HCT116 (cell line): Measurements from ENCODE around the gene PLBD2. TPM values are rescaled to one million over a fixed set of nuclear protein-coding genes. Genes with fewer than 3 reads are reported as not detected.

Experiments used
- ATAC-seq: fragments of 200-7000 bp; cut with Tn5 transposase; 2 replicates; pipeline ENCODE4 v1.9.1; 2020; ENCODE audit warnings: mild to moderate bottlenecking, moderate library complexity
- BruUV-seq: library from RNA; stranded (reverse); fragments of 400-500 nt; replicated peaks from 2 replicates; lab custom pipeline; 2021; lab: Mats Ljungman, UMichigan
- CTCF ChIA-PET: fragments of 300-600 bp; sonication (Branson Sonifier 250); formaldehyde crosslinking; loops from one replicate; lab custom pipeline; 2021; ENCODE audit warnings: antibody characterized with exemption; lab: Charles Lee
- POLR2A ChIA-PET: fragments of 300-600, 350-600 bp; sonication (Branson Sonifier 250); formaldehyde crosslinking; loops from one replicate; lab custom pipeline; 2021; ENCODE audit warnings: antibody characterized with exemption; lab: Charles Lee
- RAD21 ChIA-PET, 2 experiments: fragments of 300-600 bp; sonication (Branson Sonifier 250); formaldehyde crosslinking; loops; one replicate each; lab custom pipeline; 2023; ENCODE audit warnings: low total read pairs in 2 of 2; ENCODE audit not compliant: uncharacterized antibody in 2 of 2, unreplicated experiment in 2 of 2, low non-redundant PET in 1 of 2; lab: Charles Lee
- DNase-seq: peaks from one replicate; pipeline ENCODE4 v3.0.0-alpha.2; 2010; ENCODE audit warnings: low read depth, low spot score
- H2AFZ ChIP-seq: fragments of 200-600 bp; shearing (Covaris generic), sonication (generic); 2 replicates; pipeline ENCODE4 v1.6.1; 2017; ENCODE audit warnings: low read depth, mixed run types, mixed read lengths, antibody characterized with exemption, low read length; ENCODE audit not compliant: poor library complexity, severe bottlenecking
- H3K27ac ChIP-seq: 2 replicates; pipeline ENCODE4 v1.5.1; 2012; ENCODE audit warnings: low read depth, low read length
- H3K27me3 ChIP-seq: fragments of 200-600 bp; sonication (generic); 2 replicates; pipeline ENCODE4 v1.6.1; 2016; ENCODE audit warnings: mixed run types, low read length, mixed read lengths; ENCODE audit not compliant: insufficient read depth
- H3K36me3 ChIP-seq, 2 experiments: fragments of 200-500 bp in 1 of 2; fragments of 200-600 bp in 1 of 2; sonication (Bioruptor generic) in 1 of 2; sonication (generic) in 1 of 2; 2 replicates each; pipeline versions ENCODE4 v1.5.1 to v1.6.1; 2014 to 2016; ENCODE audit warnings: low read length in 2 of 2, inconsistent platforms in 1 of 2, mixed read lengths in 1 of 2, mixed run types in 1 of 2; ENCODE audit not compliant: insufficient read depth in 2 of 2, control insufficient read depth in 1 of 2
- H3K4me1 ChIP-seq, 2 experiments: fragments of 200-600 bp in 1 of 2; sonication (generic) in 1 of 2; 2 replicates each; pipeline versions ENCODE4 v1.5.1 to v1.6.1; 2012 to 2017; ENCODE audit warnings: low read length in 2 of 2, inconsistent platforms in 1 of 2, mild to moderate bottlenecking in 1 of 2, mixed read lengths in 1 of 2, mixed run types in 1 of 2, moderate library complexity in 1 of 2; ENCODE audit not compliant: insufficient read depth in 2 of 2, control insufficient read depth in 1 of 2
- H3K4me2 ChIP-seq: fragments of 200-600 bp; sonication (generic); 2 replicates; pipeline ENCODE4 v1.6.1; 2017; ENCODE audit warnings: mixed run types, low read length, mixed read lengths
- H3K4me3 ChIP-seq, 2 experiments: fragments of 200-600 bp in 1 of 2; sonication (generic) in 1 of 2; replicated peaks in 1 of 2; 2 replicates each; pipeline ENCODE4 v1.5.1; 2011 to 2016; ENCODE audit warnings: low read length in 2 of 2, control low read depth in 1 of 2, low read depth in 1 of 2, mild to moderate bottlenecking in 1 of 2, mixed read lengths in 1 of 2, mixed run types in 1 of 2
- H3K79me2 ChIP-seq: fragments of 200-600 bp; sonication (generic); 2 replicates; pipeline ENCODE4 v1.6.1; 2017; ENCODE audit warnings: mild to moderate bottlenecking, mixed run types, low read length, moderate library complexity, mixed read lengths; ENCODE audit not compliant: insufficient read depth
- H3K9ac ChIP-seq: fragments of 200-600 bp; sonication (generic); 2 replicates; pipeline ENCODE4 v1.6.1; 2016; ENCODE audit warnings: low read length, mixed read lengths
- H3K9me2 ChIP-seq: fragments of 200-600 bp; sonication (generic), shearing (Covaris generic); 2 replicates; pipeline ENCODE4 v1.6.1; 2017; ENCODE audit warnings: mixed run types, mild to moderate bottlenecking, moderate library complexity; ENCODE audit not compliant: insufficient read depth
- H3K9me3 ChIP-seq, 2 experiments: fragments of 200-500 bp in 1 of 2; fragments of 200-600 bp in 1 of 2; sonication (Bioruptor generic) in 1 of 2; sonication (generic) in 1 of 2; 2 replicates each; pipeline ENCODE4 v1.6.1; 2014 to 2017; ENCODE audit warnings: low read length in 2 of 2, mixed read lengths in 2 of 2, inconsistent platforms in 1 of 2, low read depth in 1 of 2, mild to moderate bottlenecking in 1 of 2, mixed run types in 1 of 2, moderate library complexity in 1 of 2; ENCODE audit not compliant: control insufficient read depth in 1 of 2, insufficient read depth in 1 of 2
- H4K20me1 ChIP-seq: fragments of 200-600 bp; sonication (generic), shearing (Covaris generic); 2 replicates; pipeline ENCODE4 v1.6.1; 2017; ENCODE audit warnings: mixed run types, mild to moderate bottlenecking, moderate library complexity; ENCODE audit not compliant: insufficient read depth
- ATF3 ChIP-seq: IDR thresholded peaks from 2 replicates; pipeline ENCODE4 v1.6.1; 2012
- CBX3 ChIP-seq: IDR thresholded peaks from 2 replicates; pipeline ENCODE4 v1.6.1; 2012; ENCODE audit warnings: low read depth
- CTCF ChIP-seq, 3 experiments: fragments of 200-600 bp in 1 of 3; sonication (generic) in 1 of 3; IDR thresholded peaks in 2 of 3; conservative IDR thresholded peaks in 1 of 3; 2 replicates each; pipeline ENCODE4 v1.5.1; 2012 to 2017; ENCODE audit warnings: low read depth in 2 of 3, low read length in 2 of 3, antibody characterized with exemption in 1 of 3, borderline replicate concordance in 1 of 3, control low read depth in 1 of 3, mild to moderate bottlenecking in 1 of 3, mixed read lengths in 1 of 3, mixed run types in 1 of 3, moderate library complexity in 1 of 3; ENCODE audit not compliant: insufficient read depth in 1 of 3
- EZH2phosphoT487 ChIP-seq: fragments of 200-600 bp; IDR thresholded peaks from 2 replicates; pipeline ENCODE4 v1.6.1; 2018; ENCODE audit warnings: antibody characterized with exemption, borderline replicate concordance
- FOSL1 ChIP-seq: IDR thresholded peaks from 2 replicates; pipeline ENCODE4 v1.6.1; 2012; ENCODE audit warnings: low read depth
- JUND ChIP-seq: IDR thresholded peaks from 2 replicates; pipeline ENCODE4 v1.6.1; 2012
- MAX ChIP-seq: IDR thresholded peaks from 2 replicates; pipeline ENCODE4 v1.6.1; 2012
- POLR2A ChIP-seq: IDR thresholded peaks from 2 replicates; pipeline ENCODE4 v1.7.0; 2011; ENCODE audit warnings: borderline replicate concordance; ENCODE audit not compliant: insufficient read depth, insufficient read length; ENCODE audit errors: extremely low read depth
- POLR2AphosphoS5 ChIP-seq: IDR thresholded peaks from 2 replicates; pipeline ENCODE4 v1.6.1; 2011; ENCODE audit warnings: mild to moderate bottlenecking, low read depth, low read length, moderate library complexity
- RAD21 ChIP-seq: IDR thresholded peaks from 2 replicates; pipeline ENCODE4 v1.6.1; 2012; ENCODE audit warnings: low read depth, mild to moderate bottlenecking
- REST ChIP-seq: IDR thresholded peaks from 2 replicates; pipeline ENCODE4 v1.6.1; 2012; ENCODE audit warnings: low read depth
- SIN3A ChIP-seq: IDR thresholded peaks from 2 replicates; pipeline ENCODE4 v1.6.1; 2012; ENCODE audit warnings: low read depth
- SRF ChIP-seq: IDR thresholded peaks from 2 replicates; pipeline ENCODE4 v1.6.1; 2012; ENCODE audit warnings: low read depth
- TCF7L2 ChIP-seq: IDR thresholded peaks from 2 replicates; pipeline ENCODE4 v1.7.0; 2011; ENCODE audit warnings: borderline replicate concordance, inconsistent platforms; ENCODE audit not compliant: insufficient read depth, insufficient read length; ENCODE audit errors: extremely low read depth
- YY1 ChIP-seq: IDR thresholded peaks from 2 replicates; pipeline ENCODE4 v1.6.1; 2011; ENCODE audit warnings: low read length, low read depth, moderate library complexity, mild to moderate bottlenecking; ENCODE audit not compliant: insufficient replicate concordance; ENCODE audit errors: extremely low read depth
- ZFX ChIP-seq: fragments of 450-650 bp; IDR thresholded peaks from 2 replicates; pipeline ENCODE4 v1.6.1; 2017
- ZNF274 ChIP-seq: fragments of 200-500 bp; sonication (Bioruptor generic); IDR thresholded peaks from 2 replicates; pipeline ENCODE4 v1.6.1; 2014; ENCODE audit warnings: mild to moderate bottlenecking, low read depth, low read length, inconsistent platforms
- intact Hi-C: fragments of 100-400 bp; cut with micrococcal nuclease; formaldehyde crosslinking; loops from 2 replicates; pipeline ENCODE4 v1.10.0; 2022
- total RNA-seq: library from RNA; stranded (reverse); gene quantifications from one replicate; pipeline ENCODE4 v1.2.1, GENCODE V29; 2021; ENCODE audit not compliant: unreplicated experiment

PLBD2 gene
- total RNA-seq, 1 experiment from 2014 or later = 45.0 TPM

GRCh38 chr12:113326775-113327395 lies 31.5 kb upstream of the PLBD2 start:
- peaks cover 4% of the 10 kb centered on the region; the same call in 1 of the 2 replicates for H3K79me2 ChIP-seq
- POLR2A ChIA-PET = interaction anchor here (0.9 kb wide), 1 partner anchor 8 kb away, joined by 4 read pairs; the partner anchor contains the start of gene SLC8B1
- no peaks in the 10 kb centered on the region; a peak in 1 of 4 replicates for H3K4me1 ChIP-seq
- no peaks in the 10 kb centered on the region for H3K9me2 ChIP-seq
- intact Hi-C loops = no loop called here
- peaks cover 0 to 11% of the 10 kb centered on the region in 2 experiments; a peak in 2 of 4 replicates for H3K36me3 ChIP-seq
- TF ChIP-seq SRF (no peak), FOSL1 (no peak), ZNF274 (no peak), CTCF (IDR thresholded peaks at IDR 0.05 in 2 of 3, conservative IDR thresholded peaks at IDR 0.05 in 1 of 3; ENCODE audit: borderline replicate concordance in 1 of 3, insufficient read depth in 1 of 3, low read depth in 2 of 3, low read length in 2 of 3) (no peak), MAX (no peak), CBX3 (no peak), POLR2AphosphoS5 (no peak), ZFX (no peak), SIN3A (no peak), YY1 (no peak), RAD21 (no peak), JUND (no peak), EZH2phosphoT487 (no peak), REST (no peak), TCF7L2 (no peak), POLR2A (no peak), ATF3 (no peak)
- TF ChIP-seq, all 23 proteins: peak for 0
- Histone ChIP-seq H3K4me3 (no peak overlapping the region), H3K9ac (no peak overlapping the region), H3K27me3 (no peaks in the 10 kb centered on the region), H3K4me2 (no peak overlapping the region), H2AFZ (no peak overlapping the region), H4K20me1 (no peaks in the 10 kb centered on the region), H3K27ac (no peak overlapping the region), H3K9me3 (no peaks in the 10 kb centered on the region)
- RAD21 ChIA-PET = no interaction called here
- DNase-seq = no peak
- CTCF ChIA-PET = no interaction called here
- ATAC-seq = peak; percentile 23; the same call in 1 of the 2 replicates
- BruUV-seq = no TSS peak
